ENCODE results near the gene TGFA. TPM values are rescaled to one million over a fixed set of nuclear protein-coding genes. Genes with fewer than 3 reads are reported as not detected.

TGFA gene
- total RNA-seq, 1 donor from 2014 or later: 9.1 TPM

GRCh38 chr2:70546885-70547284 lies 6.7 kb downstream of the TGFA start:
- no peak for DNase-seq
- no peak for TF ChIP-seq CTCF (IDR thresholded peaks at IDR 0.05)
- intact Hi-C loops (cut with DNase I): no loop called here

GRCh38 chr2:70546376-70546775 lies 7.2 kb downstream of the TGFA start:
- intact Hi-C loops (cut with DNase I): no loop called here
- no peak overlapping the region for H3K4me3 ChIP-seq
- H3K4me1 ChIP-seq: no peaks in the 10 kb centered on the region
- no peak overlapping the region for H3K27ac ChIP-seq
- no peaks in the 10 kb centered on the region for H3K36me3 ChIP-seq
- ATAC-seq (no peak), DNase-seq (no peak)
- H3K27me3 ChIP-seq: no peaks in the 10 kb centered on the region
- H3K9me3 ChIP-seq: no peaks in the 10 kb centered on the region
- TF ChIP-seq CTCF (IDR thresholded peaks at IDR 0.05): no peak

More at GRCh38 chr2:70546885-70547284, 6.7 kb downstream of the TGFA start:
- no peaks in the 10 kb centered on the region for H3K4me1 ChIP-seq
- H3K4me3 ChIP-seq: no peak overlapping the region
- no peak overlapping the region for H3K27ac ChIP-seq
- ATAC-seq: no peak
- no peaks in the 10 kb centered on the region for H3K36me3 ChIP-seq
- H3K9me3 ChIP-seq: no peaks in the 10 kb centered on the region
- H3K27me3 ChIP-seq: no peaks in the 10 kb centered on the region

- H3K4me1 ChIP-seq: no peaks in the 10 kb centered on the region
- DNase-seq (no peak), ATAC-seq (no peak)
- H3K36me3 ChIP-seq: no peaks in the 10 kb centered on the region
- no peak for TF ChIP-seq CTCF (IDR thresholded peaks at IDR 0.05)
- no peak overlapping the region for H3K27ac ChIP-seq
- H3K9me3 ChIP-seq: no peaks in the 10 kb centered on the region
- H3K4me3 ChIP-seq: no peak overlapping the region
- intact Hi-C loops (cut with DNase I): no loop called here
- H3K27me3 ChIP-seq: no peaks in the 10 kb centered on the region
Measured at GRCh38 chr2:70541481-70542020, 12.1 kb downstream of the TGFA start.

GRCh38 chr2:70537840-70538239 lies 15.8 kb downstream of the TGFA start:
- Histone ChIP-seq H3K9me3 (no peaks in the 10 kb centered on the region), H3K4me1 (no peaks in the 10 kb centered on the region), H3K36me3 (no peaks in the 10 kb centered on the region), H3K4me3 (no peak overlapping the region), H3K27ac (no peak overlapping the region), H3K27me3 (no peaks in the 10 kb centered on the region)
- ATAC-seq (no peak), DNase-seq (no peak)
- TF ChIP-seq CTCF (IDR thresholded peaks at IDR 0.05): no peak
- intact Hi-C loops (cut with DNase I): no loop called here

- no peak overlapping the region for H3K4me3 ChIP-seq
- no peaks in the 10 kb centered on the region for H3K36me3 ChIP-seq
- H3K4me1 ChIP-seq: no peaks in the 10 kb centered on the region
- no peaks in the 10 kb centered on the region for H3K9me3 ChIP-seq
- no peak for TF ChIP-seq CTCF (IDR thresholded peaks at IDR 0.05)
- intact Hi-C loops (cut with DNase I): no loop called here
- no peak overlapping the region for H3K27ac ChIP-seq
- no peaks in the 10 kb centered on the region for H3K27me3 ChIP-seq
- DNase-seq (no peak), ATAC-seq (no peak)
Measured at GRCh38 chr2:70536517-70537055, 17.0 kb downstream of the TGFA start.

- no peak overlapping the region for H3K4me3 ChIP-seq
- H3K4me1 ChIP-seq: no peaks in the 10 kb centered on the region
- H3K36me3 ChIP-seq: no peaks in the 10 kb centered on the region
- no peak overlapping the region for H3K27ac ChIP-seq
- TF ChIP-seq CTCF (IDR thresholded peaks at IDR 0.05): no peak
- DNase-seq (no peak), ATAC-seq (no peak)
- intact Hi-C loops (cut with DNase I): no loop called here
- no peaks in the 10 kb centered on the region for H3K27me3 ChIP-seq
- H3K9me3 ChIP-seq: no peaks in the 10 kb centered on the region
Measured at GRCh38 chr2:70535573-70535972, 18.1 kb downstream of the TGFA start.
